MM.1S (cell line): ENCODE data around the gene CHTF18.

ENCODE experiments used
- DNase-seq: peaks from one replicate; pipeline ENCODE4 v3.0.0-alpha.2; 2015
- H2AFZ ChIP-seq: fragments of 300-600 bp; sonication (generic); 2 replicates; pipeline ENCODE4 v1.6.0; 2016; ENCODE audit warnings: antibody characterized with exemption, low read length
- H3F3A ChIP-seq: fragments of 300-600 bp; sonication (generic); 2 replicates; pipeline ENCODE4 v1.6.1; 2016; ENCODE audit warnings: mild to moderate bottlenecking, antibody characterized with exemption, low read length, moderate library complexity, mixed read lengths; ENCODE audit not compliant: insufficient read depth
- H3K27ac ChIP-seq: fragments of 300-600 bp; sonication (generic); 2 replicates; pipeline ENCODE4 v1.5.1; 2016; ENCODE audit warnings: mild to moderate bottlenecking, low read length
- H3K27me3 ChIP-seq: fragments of 300-600 bp; sonication (generic); replicated peaks from 2 replicates; pipeline ENCODE4 v1.6.0; 2016; ENCODE audit warnings: low read length; ENCODE audit not compliant: insufficient read depth
- H3K36me3 ChIP-seq: fragments of 300-600 bp; sonication (generic); replicated peaks from 2 replicates; pipeline ENCODE4 v1.6.1; 2016; ENCODE audit warnings: mild to moderate bottlenecking, low read length, mixed read lengths; ENCODE audit not compliant: insufficient read depth
- H3K4me1 ChIP-seq: fragments of 300-600 bp; sonication (generic); 2 replicates; pipeline ENCODE4 v1.6.1; 2016; ENCODE audit warnings: low read length, mixed read lengths
- H3K4me2 ChIP-seq: fragments of 300-600 bp; sonication (generic); 2 replicates; pipeline ENCODE4 v1.6.0; 2016; ENCODE audit warnings: low read depth, low read length
- H3K4me3 ChIP-seq: fragments of 300-600 bp; sonication (generic); 2 replicates; pipeline ENCODE4 v1.5.1; 2016; ENCODE audit warnings: low read length, mixed read lengths
- H3K79me2 ChIP-seq: fragments of 300-600 bp; sonication (generic); 2 replicates; pipeline ENCODE4 v1.6.1; 2016; ENCODE audit warnings: mixed run types, low read length, mixed read lengths
- H3K9ac ChIP-seq: fragments of 300-600 bp; sonication (generic); 2 replicates; pipeline ENCODE4 v1.6.1; 2016; ENCODE audit warnings: low read length, mixed read lengths
- H3K9me2 ChIP-seq: fragments of 300-600 bp; sonication (generic); replicated peaks from 2 replicates; pipeline ENCODE4 v1.6.1; 2016; ENCODE audit warnings: mild to moderate bottlenecking, low read length, mixed read lengths; ENCODE audit not compliant: insufficient read depth
- H3K9me3 ChIP-seq: fragments of 300-600 bp; sonication (generic); replicated peaks from 2 replicates; pipeline ENCODE4 v1.6.1; 2016; ENCODE audit warnings: mild to moderate bottlenecking, low read length, mixed read lengths; ENCODE audit not compliant: insufficient read depth
- H4K20me1 ChIP-seq: fragments of 300-600 bp; sonication (generic); 2 replicates; pipeline ENCODE4 v1.6.1; 2016; ENCODE audit warnings: mild to moderate bottlenecking, low read length, moderate library complexity, mixed read lengths; ENCODE audit not compliant: insufficient read depth
- EZH2 ChIP-seq: fragments of 300-600 bp; sonication (generic); optimal IDR thresholded peaks from 2 replicates; pipeline ENCODE3; 2017; ENCODE audit warnings: low read depth, mild to moderate bottlenecking, antibody characterized with exemption, low read length, mixed read lengths
- EZH2phosphoT487 ChIP-seq: fragments of 300-600 bp; sonication (generic); IDR thresholded peaks from 2 replicates; pipeline ENCODE4 v1.6.1; 2018; ENCODE audit warnings: antibody characterized with exemption, low read length
- TF ChIP-seq, protein P1 (sequence below): fragments of 300-600 bp; sonication (generic); IDR thresholded peaks from 2 replicates; pipeline ENCODE4 v1.5.1; 2016; ENCODE audit warnings: antibody characterized with exemption, low read length, mixed read lengths

CHTF18 gene

DNA sequence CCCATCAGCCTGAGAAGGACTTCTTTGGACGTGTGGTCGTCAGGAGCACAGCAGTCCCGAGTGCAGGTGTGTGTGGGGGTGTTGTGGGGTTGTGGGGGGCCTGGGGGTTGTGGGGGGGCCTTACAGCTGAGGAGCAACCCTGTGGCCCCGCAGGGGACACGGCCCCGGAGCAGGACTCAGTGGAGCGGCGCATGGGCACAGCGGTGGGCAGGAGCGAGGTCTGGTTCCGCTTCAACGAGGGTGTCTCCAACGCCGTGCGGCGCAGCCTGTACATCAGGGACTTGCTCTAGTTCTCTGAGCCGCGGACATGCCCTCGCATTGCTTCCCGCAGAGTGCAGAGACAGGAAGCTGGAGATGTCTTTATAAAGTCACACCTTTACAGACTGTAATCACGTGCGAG lies 9.3 kb downstream of the CHTF18 start:
- TF ChIP-seq, protein P1, sequence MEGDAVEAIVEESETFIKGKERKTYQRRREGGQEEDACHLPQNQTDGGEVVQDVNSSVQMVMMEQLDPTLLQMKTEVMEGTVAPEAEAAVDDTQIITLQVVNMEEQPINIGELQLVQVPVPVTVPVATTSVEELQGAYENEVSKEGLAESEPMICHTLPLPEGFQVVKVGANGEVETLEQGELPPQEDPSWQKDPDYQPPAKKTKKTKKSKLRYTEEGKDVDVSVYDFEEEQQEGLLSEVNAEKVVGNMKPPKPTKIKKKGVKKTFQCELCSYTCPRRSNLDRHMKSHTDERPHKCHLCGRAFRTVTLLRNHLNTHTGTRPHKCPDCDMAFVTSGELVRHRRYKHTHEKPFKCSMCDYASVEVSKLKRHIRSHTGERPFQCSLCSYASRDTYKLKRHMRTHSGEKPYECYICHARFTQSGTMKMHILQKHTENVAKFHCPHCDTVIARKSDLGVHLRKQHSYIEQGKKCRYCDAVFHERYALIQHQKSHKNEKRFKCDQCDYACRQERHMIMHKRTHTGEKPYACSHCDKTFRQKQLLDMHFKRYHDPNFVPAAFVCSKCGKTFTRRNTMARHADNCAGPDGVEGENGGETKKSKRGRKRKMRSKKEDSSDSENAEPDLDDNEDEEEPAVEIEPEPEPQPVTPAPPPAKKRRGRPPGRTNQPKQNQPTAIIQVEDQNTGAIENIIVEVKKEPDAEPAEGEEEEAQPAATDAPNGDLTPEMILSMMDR: no peak
- TF ChIP-seq EZH2: no peak
- Histone ChIP-seq H4K20me1 (no peaks in the 10 kb centered on the region), H3K9ac (no peak overlapping the region), H3K36me3 (no peaks in the 10 kb centered on the region), H3K27ac (no peak overlapping the region), H3K4me1 (no peaks in the 10 kb centered on the region), H3F3A (no peaks in the 10 kb centered on the region), H2AFZ (no peak overlapping the region), H3K9me2 (no peaks in the 10 kb centered on the region), H3K27me3 (peaks cover 12% of the 10 kb centered on the region; the same call in 1 of the 2 replicates), H3K4me3 (no peak overlapping the region), H3K79me2 (no peaks in the 10 kb centered on the region), H3K9me3 (no peaks in the 10 kb centered on the region), H3K4me2 (no peak overlapping the region)
- no peak for DNase-seq

DNA sequence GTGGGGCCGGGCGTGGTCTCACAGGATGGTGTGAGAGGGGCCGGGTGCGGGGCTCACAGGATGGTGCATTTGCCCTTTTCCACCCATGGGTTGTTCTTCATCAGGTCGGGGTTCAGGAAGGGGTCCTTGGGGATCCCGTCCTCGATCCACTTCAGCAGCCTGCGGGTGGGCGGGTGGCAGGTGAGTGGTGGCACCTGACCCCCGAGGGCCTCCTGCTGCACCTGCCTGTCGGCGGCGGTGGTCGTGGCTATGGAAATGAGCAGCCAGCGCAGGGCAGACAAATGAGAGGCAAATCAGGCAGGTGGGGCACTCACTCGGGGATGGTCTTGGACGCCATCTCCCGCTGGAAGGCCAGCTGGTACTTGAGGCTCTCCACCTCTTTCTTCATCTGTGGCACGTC lies 10.2 kb downstream of the CHTF18 start:
- H3K27me3 ChIP-seq: peaks cover 12% of the 10 kb centered on the region; the same call in 1 of the 2 replicates
- DNase-seq: no peak
- no peaks in the 10 kb centered on the region for H3K9me3 ChIP-seq
- no peak overlapping the region for H3K4me2 ChIP-seq
- no peak overlapping the region for H2AFZ ChIP-seq
- H3K36me3 ChIP-seq: no peaks in the 10 kb centered on the region
- no peaks in the 10 kb centered on the region for H3F3A ChIP-seq
- H3K4me3 ChIP-seq: no peak overlapping the region
- no peaks in the 10 kb centered on the region for H4K20me1 ChIP-seq
- TF ChIP-seq, protein P1: no peak
- TF ChIP-seq EZH2 (no peak), EZH2phosphoT487 (no peak)
- no peaks in the 10 kb centered on the region for H3K9me2 ChIP-seq
- H3K9ac ChIP-seq: no peak overlapping the region
- H3K4me1 ChIP-seq: no peaks in the 10 kb centered on the region
- no peaks in the 10 kb centered on the region for H3K79me2 ChIP-seq
- no peak overlapping the region for H3K27ac ChIP-seq

DNA sequence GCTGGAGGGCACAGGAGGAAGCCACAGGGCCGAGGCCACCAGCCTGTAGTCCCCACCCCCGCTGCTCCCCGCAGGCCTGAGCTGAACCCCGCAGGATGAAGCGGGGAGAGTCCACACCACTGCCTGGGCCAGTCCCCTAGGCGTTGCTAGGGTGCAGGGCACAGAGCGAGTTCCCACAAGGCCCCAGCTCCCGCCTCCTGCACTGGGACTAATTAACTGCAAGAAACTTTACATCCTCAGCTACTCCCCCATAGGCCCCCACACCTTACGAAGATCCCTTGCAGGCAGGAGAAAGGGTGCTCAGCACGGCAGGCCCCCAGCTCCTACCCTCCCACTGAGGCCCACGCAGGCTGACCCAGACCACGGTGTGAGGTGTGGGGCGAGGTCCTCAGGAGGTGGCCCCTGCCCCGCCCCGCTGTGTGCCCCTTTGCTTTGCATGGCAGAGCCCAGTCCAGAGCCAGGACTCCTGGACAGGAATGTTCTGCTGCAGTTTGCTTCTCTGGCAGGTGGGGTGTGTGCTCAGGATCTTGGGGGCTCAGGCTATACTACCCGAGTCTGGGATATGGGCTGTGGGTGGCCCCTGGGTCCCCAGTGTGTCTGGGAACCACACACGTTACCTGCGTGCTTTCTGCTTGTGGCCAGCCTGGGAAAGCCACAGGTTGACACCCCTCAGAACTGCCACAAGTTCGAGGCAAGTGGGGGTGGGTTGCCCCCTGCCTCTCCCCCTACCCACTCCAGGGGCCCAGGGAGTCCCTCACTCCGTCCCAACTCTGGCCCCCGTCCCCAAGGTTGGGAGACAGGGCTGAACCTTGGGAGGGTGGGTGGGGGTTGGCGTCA lies 10.9 kb downstream of the CHTF18 start:
- Histone ChIP-seq H3K27me3 (peaks cover 12% of the 10 kb centered on the region; the same call in 1 of the 2 replicates), H3K36me3 (no peaks in the 10 kb centered on the region), H3K4me1 (no peaks in the 10 kb centered on the region), H4K20me1 (no peaks in the 10 kb centered on the region), H3F3A (no peaks in the 10 kb centered on the region), H3K27ac (no peak overlapping the region), H3K79me2 (no peaks in the 10 kb centered on the region), H3K9ac (no peak overlapping the region), H3K4me3 (no peak overlapping the region), H3K9me3 (no peaks in the 10 kb centered on the region), H3K9me2 (no peaks in the 10 kb centered on the region), H3K4me2 (no peak overlapping the region), H2AFZ (no peak overlapping the region)
- DNase-seq: no peak
- TF ChIP-seq, protein P1: no peak
- TF ChIP-seq EZH2phosphoT487 (no peak), EZH2 (no peak)
